NCI-H1092 treated with DMSO at 0.1 percent for 48 hours (cell line): ENCODE results near the gene CFAP119.
"Not testable (repeated sequence)": the region's sequence is repeated elsewhere in the genome, so short reads cannot be mapped to it uniquely, and the experiment has no call there.

Experiments used
- DNase-seq: peaks from one replicate; lab custom pipeline; 2025; lab: John Stamatoyannopoulos, UW

The CFAP119 gene

DNA sequence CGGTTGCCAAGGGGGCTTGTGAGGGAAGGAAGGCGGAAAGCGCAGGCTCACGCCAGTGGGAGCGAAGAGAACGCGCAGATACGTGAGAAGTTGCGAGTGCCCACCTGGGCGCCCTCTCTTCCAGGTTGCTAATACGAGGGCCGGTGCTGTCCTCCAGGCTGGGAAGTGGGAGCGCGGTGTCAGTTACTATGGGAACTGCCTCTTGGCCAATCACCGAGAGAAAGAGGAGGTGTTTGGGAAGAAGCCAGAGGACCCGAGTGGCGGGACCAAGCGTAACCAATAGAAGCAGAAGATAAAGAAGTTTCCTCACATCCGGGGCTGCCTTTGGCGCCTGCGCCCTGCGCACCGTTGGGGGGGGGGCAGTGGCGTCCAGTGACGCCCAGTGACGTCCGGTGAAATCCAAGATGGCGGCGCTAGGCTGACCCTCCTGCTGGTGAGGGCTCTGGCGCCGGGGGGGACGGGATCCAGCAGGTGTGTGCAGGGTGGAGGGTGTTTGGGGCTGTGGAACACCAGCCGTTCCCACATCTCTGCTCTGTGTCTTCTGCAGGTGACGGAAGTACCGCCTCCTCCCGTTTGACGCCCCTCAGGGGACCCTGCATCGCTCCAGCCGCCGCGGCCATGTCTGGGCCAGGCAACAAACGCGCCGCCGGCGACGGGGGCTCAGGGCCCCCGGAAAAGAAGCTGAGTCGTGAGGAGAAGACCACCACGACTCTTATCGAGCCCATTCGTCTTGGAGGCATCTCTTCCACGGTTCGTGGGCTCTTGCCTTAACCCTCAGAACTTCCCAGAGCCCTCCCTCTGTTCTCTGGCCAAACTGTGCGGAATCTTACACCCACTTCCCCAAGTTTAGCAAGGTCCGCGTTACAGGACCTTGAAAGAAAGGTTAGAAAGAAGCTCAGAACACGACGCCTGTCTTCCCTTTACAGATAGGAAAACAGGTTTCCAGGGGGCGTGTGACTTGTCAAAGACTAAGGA is at the start of gene CFAP119, which contains the start of gene RNF40:
Gene CFAP119, minus strand, starts transcription at position 135 of the 975 bp plus-strand sequence. CDS start 314 bp downstream, outside the sequence.
Gene RNF40, plus strand, starts transcription at position 395 of the 975 bp plus-strand sequence. Its CDS starts 224 bp downstream, at position 619.
- peak; percentile 99 for DNase-seq

DNA sequence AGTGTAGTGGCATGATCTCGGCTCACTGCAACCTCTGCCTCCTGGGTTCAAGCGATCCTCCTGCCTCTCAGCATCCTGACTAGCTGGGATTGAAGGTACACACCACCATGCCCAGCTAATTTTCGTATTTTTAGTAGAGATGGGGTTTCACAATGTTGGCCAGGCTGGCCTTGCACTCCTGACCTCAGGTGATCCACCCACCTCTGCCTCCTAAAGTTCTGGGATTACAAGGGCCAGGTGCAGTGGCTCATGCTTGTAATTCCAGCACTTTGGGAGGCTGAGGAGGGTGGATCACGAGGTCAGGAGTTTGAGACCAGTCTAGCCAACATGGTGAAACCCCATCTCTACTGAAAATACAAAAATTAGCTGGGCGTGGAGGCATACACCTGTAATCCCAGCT is 47.8 kb upstream of the CFAP119 start:
- DNase-seq: not testable (repeated sequence)

DNA sequence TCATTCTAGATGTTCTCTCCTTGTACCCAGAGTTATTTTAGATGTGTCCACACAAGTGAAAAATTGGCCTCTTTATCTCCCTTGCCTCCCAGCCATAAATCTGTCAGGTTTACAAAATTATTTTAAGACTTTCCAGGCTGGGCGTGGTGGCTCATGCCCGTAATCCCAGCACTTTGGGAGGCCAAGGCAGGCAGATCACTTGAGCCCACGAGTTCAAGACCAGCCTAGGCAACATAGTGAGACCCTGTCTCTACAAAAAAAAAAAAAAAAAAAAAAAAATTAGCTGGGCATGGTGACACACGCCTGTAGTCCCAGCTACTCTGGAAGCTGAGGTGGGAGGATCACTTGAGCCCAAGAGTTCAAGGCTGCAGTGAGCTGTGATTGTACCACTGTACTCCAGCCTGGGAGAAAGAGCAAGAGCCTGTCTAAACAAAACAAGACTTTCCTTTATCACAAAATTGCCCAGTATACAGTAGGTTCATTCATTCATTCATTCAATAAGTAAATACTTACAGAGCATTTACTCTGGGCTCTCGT is 47.1 kb upstream of the CFAP119 start:
- not testable (repeated sequence) for DNase-seq

DNA sequence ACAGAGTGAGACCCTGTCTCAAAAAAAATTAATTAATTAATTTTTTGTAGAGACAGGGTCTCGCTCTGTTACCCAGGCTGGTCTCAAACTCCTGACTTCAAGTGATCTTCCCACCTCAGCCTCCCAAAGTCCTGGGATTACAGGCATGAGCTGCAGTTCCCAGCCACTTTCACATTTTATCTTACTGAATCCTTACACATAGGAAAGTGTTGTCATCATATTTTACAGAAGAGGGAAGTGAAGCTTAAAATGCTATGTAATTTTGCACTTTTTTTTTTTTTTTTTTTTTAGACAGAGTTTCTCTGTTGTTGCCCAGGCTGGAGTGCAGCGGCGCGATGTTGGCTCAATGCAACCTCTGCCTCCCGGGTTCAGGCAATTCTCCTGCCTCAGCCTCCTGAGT is 46.3 kb upstream of the CFAP119 start:
- no peak for DNase-seq

DNA sequence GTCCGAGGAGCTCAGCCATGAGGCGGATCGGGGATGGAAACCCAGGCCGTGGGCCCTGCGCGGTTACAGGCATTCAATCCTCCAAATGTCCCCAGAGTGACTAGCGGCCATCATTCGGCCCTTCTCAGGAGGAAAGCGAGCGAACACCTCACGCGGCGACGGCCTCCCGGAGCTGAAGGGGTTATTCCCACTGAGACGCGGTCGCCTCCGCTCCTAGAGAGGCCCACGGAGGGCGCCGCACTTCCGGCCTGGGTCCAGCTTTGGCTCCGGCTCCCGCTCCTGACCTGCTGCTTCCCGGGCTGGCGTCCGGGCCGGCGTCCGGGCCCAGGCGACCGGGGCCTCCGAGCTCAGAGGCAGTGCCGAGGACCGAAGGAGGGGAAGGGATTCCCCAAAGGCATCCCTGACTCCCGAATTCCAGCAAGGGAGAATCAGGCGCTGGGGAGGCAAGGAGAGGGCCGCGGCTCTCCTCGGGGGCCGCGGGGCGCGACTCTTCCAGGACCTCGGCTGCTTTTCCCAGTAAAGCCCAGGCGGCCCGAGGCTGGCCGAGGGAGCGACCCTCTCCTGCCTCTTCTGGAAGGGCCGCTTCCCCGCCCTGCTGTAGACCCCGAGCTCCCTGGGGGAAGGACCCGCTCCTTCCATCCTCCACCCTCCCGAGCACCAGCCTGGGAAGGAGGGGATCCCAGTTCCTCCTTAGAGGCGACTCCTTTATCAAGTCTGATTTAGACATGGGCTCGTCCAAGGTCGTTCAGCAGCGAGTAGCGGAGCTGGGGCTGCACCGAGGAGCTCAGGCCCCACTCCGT is 43.7 kb upstream of the CFAP119 start:
- DNase-seq: peak; percentile 79

DNA sequence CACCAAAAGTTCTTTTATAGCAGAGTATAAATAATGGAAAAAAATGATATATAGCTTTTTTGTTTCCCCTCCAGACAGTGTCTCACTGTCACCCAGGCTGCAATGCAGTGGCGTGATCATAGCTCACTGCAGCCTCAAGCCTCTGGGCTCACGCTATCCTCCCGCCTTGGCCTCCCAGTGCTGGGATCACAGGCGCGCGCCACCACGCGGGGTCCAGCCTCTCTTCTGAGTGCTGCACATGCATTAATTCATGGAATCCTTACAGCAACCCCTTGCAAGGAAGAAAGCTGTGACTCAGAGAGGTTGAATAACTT is 43.2 kb upstream of the CFAP119 start:
- DNase-seq: no peak

DNA sequence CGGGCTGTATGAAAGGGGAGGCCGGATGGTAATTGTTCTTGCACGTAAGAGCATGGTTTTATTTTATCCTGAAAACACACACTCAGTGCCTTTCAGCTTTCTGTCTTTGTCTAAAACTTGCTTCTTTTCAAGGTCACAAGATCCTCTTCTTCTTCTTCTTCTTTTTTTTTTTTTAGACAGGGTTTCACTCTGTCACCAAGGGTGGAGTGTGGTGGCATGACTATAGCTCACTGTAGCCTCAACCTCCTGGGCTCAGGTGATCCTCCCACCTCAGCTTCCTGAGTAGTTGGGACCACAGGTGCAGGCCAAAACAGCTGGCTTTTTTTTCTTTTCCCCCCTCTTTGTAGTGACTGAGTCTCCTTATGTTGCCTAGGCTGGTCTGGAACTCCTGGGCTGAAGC is 41.1 kb upstream of the CFAP119 start:
- DNase-seq: no peak

DNA sequence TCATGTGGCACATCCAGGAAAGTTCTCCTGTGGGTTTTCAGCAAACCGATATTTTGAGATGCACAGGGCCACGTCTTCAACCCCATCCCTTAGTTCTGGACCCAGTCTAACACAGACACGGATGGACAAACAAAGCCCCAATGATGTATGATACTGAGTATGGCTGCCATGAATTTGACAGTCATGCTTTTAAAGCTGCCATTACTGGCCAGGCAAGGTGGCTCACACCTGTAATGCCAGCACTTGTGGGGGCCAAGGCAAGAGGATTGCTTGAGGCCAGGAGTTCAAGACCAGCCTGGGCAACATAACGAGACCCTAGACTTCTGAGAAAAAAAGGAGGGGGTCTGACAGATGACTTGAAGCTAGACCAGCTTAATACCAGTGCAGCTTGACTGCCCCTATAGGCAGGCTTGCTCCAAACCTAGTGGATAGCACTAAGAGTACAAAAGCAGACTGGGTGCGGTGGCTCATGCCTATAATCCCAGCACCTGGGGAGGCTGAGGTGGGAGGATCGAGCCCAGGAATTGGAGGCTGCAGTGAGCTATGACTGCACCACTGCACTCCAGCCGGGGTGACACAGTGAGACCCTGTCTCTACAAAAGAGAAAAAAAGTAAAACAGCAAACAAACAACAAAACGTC is 35.9 kb upstream of the CFAP119 start:
- no peak for DNase-seq

DNA sequence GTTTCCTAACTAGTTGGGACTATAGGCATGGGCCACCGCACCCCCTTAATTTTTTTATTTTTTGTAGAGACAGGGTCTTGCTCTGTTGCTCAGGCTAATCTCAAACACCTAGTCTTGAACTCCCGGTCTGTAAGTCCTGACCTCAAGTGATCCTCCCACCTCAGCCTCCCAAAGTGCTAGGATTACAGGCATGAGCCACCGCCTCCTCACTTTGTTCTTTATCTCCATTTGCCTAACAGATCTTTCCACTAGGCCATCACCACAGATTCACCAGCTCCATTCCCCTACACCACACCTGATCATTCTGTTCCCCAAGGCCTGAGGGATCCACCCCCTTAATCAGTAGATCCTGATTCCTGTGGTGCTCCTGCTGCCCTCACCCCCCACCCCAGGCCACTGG is 32.8 kb upstream of the CFAP119 start:
- no peak for DNase-seq

DNA sequence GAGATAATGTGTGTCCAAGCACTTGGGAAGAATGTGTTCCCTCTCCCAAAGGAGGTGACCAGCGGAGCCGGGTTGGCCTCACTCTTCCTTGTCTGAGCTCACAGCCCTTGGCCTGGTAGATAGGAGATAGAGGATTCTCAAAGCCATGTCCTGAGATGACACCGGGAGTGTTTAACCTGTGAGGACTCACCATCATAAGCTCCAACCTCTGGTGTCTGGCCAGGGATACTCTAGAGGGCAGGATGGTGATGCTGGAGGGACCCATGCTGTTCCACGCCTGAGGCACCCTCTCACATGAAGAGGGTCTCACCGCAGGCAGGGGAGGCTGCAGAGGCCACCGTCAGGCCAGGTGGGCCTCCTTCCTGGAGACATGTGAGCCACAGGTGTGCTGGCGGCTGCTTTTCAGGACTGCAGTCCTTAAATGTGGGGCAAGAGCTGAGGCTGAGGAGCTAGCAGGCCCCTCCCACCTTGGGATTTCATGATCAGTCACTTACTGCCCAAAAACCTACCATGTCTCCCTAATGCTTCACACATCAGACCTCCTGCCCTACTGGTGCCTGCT is 31.7 kb upstream of the CFAP119 start:
- DNase-seq: no peak

DNA sequence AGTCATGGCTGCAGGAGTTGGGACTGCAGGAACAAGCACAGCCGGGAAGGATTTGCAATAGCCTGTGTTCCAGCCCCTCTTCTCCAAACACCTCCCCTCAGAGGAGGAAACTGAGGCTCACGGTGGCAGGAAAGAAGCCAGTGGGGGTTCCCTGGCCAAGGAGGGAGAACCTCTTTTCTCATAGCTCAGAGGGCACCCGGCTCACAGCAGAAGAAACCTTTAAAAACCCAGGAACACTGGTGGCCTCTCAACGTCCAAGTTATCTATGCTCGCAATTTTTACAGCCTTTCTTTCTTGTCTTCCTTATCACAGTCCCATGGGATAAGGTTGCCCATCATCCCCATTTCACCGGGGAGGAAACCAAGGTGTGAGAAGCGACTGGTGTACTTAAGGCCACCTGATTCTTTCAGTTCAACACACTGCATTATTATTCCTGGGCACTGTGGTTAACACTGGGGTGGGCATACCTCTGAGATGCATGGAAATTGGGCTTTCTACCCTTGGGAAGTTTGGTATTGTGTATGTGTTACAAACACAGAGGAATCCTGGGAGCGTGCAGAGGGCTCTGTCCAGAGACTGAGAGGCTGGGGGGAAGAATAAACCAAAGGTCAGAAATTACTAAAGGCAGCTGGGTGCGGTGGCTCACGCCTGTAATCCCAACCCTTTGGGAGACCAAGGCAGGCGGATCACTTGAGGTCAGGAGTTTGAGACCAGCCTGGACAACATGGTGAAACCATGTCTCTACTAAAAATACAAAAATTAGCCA is 25.9 kb upstream of the CFAP119 start:
- DNase-seq: no peak

DNA sequence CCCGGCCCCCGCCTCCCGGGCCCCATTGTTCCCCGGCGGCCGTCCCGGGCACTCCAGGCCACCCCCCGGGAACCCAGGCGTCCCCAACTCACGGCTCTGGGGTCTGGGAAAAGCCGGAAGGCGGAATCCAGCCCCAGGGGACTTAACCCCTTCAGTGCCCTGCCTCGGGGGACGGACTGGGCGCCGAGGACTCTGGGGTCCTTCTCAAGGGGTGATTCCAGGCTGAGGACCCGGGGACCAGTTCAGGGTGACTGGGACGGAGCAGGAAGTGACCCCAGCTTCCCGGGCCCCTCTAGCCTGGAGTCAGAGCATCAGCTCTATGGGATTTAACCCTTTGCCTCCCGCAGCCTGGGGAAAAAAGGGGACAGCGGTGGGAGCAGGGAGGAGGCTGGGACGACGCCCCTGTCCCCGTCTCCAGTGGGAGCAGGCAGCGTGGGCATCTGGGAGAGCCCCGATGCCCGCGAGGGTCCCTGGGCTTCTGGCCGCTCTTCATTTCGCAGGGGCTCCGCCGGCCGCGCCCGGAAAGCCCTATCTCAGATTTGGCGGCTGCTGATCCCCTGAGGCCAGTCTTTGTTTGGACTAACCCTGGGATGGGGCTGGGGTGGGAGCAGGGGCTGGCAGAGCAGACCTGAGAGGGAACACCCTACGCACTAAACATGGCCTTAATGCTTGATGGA is 25.2 kb upstream of the CFAP119 start, which contains the start of gene ZNF629:
Gene ZNF629, minus strand, starts transcription at position 270 of the 677 bp plus-strand sequence. CDS start 2,723 bp downstream, outside the sequence.
- peak; percentile 63 for DNase-seq

DNA sequence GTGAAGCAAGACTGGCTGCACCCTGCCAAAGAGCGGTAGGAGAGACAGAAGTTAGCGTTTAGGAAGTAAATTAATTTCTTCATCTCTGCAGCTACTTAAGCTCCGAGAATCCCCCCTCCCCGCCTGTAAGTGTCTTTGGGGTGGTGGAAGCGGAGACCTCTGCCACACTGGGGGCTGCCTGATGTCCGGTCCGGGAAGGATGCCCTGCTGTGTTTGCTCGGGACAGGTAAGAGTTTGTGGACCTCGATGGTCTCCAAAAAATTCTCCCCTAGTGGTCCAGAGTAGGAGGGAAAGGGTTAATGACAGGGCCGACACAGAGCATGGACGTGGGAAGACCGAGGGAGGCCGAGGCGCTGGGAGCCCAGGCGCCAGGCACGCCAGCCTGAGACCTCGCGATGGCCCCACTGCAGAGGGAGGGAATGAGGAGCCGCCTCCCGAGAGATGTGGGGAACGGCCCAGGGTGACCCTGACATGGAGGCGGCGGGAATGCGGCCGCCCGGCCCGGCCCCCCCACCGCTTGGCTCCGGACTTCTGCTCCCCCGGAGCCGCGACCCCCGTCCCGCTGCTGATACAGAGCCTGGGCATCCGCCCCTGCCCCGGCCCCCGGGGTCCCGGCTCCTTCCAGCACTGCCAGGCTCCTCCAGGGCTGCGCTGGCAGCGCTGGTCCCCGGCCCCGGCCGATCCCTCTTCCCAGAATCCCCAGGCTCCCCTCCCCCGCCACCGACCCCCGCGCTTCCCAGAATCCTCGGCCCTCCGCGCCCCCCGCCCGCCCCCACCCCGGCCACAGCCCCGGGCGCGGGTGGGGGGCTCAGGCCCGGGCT is 24.5 kb upstream of the CFAP119 start:
- DNase-seq: no peak

DNA sequence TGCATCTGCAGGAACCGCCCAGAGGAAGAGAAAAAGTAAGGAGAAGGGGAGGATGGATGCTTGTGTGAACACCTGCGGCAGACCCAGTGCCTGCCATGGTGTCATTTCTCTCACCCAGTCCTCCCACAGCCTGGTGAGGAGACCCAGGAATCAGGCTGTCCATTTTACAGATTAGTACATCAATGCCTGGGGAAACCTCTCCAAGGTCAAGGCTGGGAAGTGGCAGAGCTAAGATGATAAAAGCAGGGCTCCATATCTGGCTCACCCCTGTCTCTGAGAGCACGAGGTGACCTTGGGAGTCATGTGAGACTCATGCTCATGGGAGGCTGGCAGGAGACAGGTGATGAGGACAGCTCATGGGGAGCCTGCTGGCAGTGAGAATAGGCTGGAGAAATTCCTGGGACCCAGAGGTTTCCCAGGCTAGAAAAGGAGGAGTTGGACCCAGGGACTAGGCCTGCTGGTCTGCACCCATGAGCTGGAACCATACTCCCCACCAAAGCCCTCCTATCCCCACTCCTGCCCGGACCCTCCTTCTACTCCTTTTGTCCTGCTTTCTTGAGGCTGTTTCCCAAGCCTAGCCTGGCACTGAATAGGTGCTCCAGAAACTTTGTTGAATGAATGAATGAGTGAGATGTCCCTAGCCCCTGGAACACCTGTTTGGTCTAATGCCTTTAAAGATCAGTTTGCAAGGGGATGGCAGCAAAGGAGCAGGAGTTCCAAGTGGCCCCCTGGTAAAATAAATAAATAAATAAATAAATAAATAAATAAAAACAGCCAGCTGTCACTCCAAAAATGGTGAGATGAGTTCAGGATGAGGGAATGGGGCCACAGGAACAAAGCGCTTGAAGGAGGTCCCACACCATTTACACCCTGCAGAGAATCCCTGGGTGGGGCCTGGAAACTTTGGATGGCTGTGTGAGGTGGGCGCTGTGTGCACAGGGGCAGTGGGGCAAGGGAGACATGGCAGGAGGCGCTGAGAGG is 23.6 kb upstream of the CFAP119 start:
- DNase-seq: no peak

DNA sequence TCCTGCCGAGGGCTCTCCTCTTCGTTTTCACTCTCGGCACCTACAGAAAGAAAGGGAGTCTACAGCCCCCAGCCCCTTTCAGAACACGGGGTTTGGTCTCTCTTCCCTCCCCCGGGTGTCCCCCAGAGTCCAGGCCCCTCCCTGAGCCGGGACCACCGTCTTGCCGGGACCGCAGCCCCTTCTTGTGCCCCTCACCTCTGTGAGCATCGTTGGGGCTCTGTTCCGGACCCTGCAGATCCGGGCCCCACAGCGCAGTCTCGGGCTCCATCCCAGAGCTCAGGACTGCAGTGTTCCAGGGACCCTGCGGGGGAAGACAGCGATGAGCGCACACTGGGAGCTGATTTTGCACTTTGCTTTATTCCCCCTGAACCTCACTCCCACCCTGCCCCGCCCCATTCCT is 22.4 kb upstream of the CFAP119 start:
- no peak for DNase-seq

DNA sequence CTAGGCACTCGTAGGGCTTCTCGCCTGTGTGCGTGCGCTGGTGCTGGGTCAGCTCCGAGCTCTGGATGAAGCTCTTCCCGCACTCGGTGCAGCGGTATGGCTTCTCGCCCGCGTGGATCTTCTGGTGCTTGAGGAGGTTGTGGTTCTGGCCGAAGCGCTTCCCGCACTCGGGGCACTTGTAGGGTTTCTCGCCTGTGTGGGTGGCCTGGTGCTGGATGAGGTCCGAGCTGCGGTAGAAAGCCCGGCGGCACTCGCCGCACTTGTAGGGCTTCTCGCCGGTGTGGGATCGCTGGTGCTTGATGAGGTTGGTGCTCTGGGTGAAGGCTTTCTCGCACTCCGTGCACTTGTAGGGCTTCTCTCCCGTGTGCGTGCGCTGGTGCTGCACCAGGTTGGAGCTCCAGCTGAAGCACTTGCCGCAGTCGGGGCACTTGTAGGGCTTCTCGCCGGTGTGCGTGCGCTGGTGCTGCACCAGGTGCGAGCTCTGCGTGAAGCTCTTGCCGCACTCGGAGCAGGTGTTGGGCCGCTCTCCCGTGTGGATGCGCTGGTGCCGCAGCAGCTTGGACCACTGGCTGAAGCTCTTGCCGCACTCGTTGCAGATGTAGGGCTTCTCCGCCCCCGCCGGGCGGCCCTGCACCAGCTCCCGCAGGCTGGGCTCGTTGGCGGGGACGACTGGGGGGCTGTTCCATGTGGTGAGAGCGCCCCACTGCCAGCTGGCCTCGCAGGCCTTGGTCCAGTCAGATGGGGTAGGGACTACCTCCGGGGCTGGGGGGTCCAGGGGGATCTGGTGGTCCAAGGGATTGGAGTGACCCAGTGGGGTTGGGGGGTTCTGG is 21.6 kb upstream of the CFAP119 start:
- DNase-seq: no peak
